Choroid plexus epithelial cell (primary cell): Measurements from ENCODE around the gene SPOCK1.

Experiments used
- DNase-seq: peaks from one replicate; pipeline ENCODE4 v3.0.0-alpha.2; 2010; ENCODE audit warnings: low read depth
- H3K4me3 ChIP-seq: 2 replicates; pipeline ENCODE4 v1.5.1; 2011; ENCODE audit warnings: low read depth, mild to moderate bottlenecking, control low read depth, low read length, moderate library complexity
- CTCF ChIP-seq: conservative IDR thresholded peaks from 2 replicates; pipeline ENCODE4 v1.5.1; 2011; ENCODE audit warnings: low read depth, mild to moderate bottlenecking, control low read depth, inconsistent platforms, low read length, moderate library complexity

Gene SPOCK1

GRCh38 chr5:137205231-137206027, 293.7 kb downstream of the SPOCK1 start:
- TF ChIP-seq CTCF, result no peak
- H3K4me3 ChIP-seq, result no peak overlapping the region
- DNase-seq, result no peak

- no peak overlapping the region for H3K4me3 ChIP-seq
- DNase-seq, result no peak
- no peak for TF ChIP-seq CTCF
Measured at GRCh38 chr5:137203011-137203632, 296.0 kb downstream of the SPOCK1 start.

GRCh38 chr5:137201876-137202275, 297.2 kb downstream of the SPOCK1 start:
- peak; percentile 33 for DNase-seq
- no peak for TF ChIP-seq CTCF
- no peak overlapping the region for H3K4me3 ChIP-seq

GRCh38 chr5:137200906-137201700, 298.0 kb downstream of the SPOCK1 start:
- no peak for TF ChIP-seq CTCF
- no peak overlapping the region for H3K4me3 ChIP-seq
- no peak for DNase-seq

- no peak for TF ChIP-seq CTCF
- no peak overlapping the region for H3K4me3 ChIP-seq
- peak; percentile 7 for DNase-seq
Measured at GRCh38 chr5:137199966-137200365, 299.2 kb downstream of the SPOCK1 start.

- H3K4me3 ChIP-seq, result no peak overlapping the region
- no peak for TF ChIP-seq CTCF
- no peak for DNase-seq
Measured at GRCh38 chr5:137199201-137199600, 299.9 kb downstream of the SPOCK1 start.
